HG03045 (cell line): ENCODE results near the gene SPTBN4.
"Not testable (repeated sequence)": the region's sequence is repeated elsewhere in the genome, so short reads cannot be mapped to it uniquely, and the experiment has no call there.

ENCODE experiments used
- ATAC-seq: cut with Tn5 transposase; IDR thresholded peaks from one replicate; pipeline ENCODE4 v1.9.1; 2021; ENCODE audit warnings: mild to moderate bottlenecking, moderate library complexity; ENCODE audit not compliant: unreplicated experiment

The SPTBN4 gene

GRCh38 chr19:40613690-40614621 lies 147.2 kb downstream of the SPTBN4 start:
- ATAC-seq = peak; percentile 54

GRCh38 chr19:40614622-40615411 lies 148.0 kb downstream of the SPTBN4 start:
- ATAC-seq = no peak

- no peak for ATAC-seq
Observed at GRCh38 chr19:40616178-40616577, 149.4 kb downstream of the SPTBN4 start.

- no peak for ATAC-seq
Observed at GRCh38 chr19:40616941-40617340, 150.1 kb downstream of the SPTBN4 start.

- ATAC-seq = no peak
Observed at GRCh38 chr19:40617961-40618360, 151.2 kb downstream of the SPTBN4 start.

GRCh38 chr19:40619333-40620160 lies 152.7 kb downstream of the SPTBN4 start:
- no peak for ATAC-seq

GRCh38 chr19:40620161-40620485 lies 153.3 kb downstream of the SPTBN4 start:
- no peak for ATAC-seq

- ATAC-seq = no peak
Observed at GRCh38 chr19:40621283-40621682, 154.5 kb downstream of the SPTBN4 start.

- ATAC-seq = no peak
Observed at GRCh38 chr19:40621966-40622772, 155.4 kb downstream of the SPTBN4 start.

GRCh38 chr19:40622773-40623075 lies 155.9 kb downstream of the SPTBN4 start:
- no peak for ATAC-seq

- no peak for ATAC-seq
Observed at GRCh38 chr19:40623403-40624251, 156.8 kb downstream of the SPTBN4 start.

GRCh38 chr19:40624369-40625153 lies 157.8 kb downstream of the SPTBN4 start:
- ATAC-seq = not testable (repeated sequence)

- no peak for ATAC-seq
Observed at GRCh38 chr19:40625406-40626120, 158.8 kb downstream of the SPTBN4 start.
